Heart left ventricle (tissue), 16 donors: Measurements from ENCODE around the gene CATSPERD. TPM values are rescaled to one million over a fixed set of nuclear protein-coding genes. Genes with fewer than 3 reads are reported as not detected.

Experiments
- ATAC-seq, 4 donors: fragments of 200-7000 bp; cut with Tn5 transposase; one replicate each; pipeline ENCODE4 v1.9.1; 2020 to 2022; ENCODE audit warnings: moderate library complexity in 4 of 4, mild to moderate bottlenecking in 3 of 4, moderate number of reproducible peaks in 1 of 4
- DNase-seq, 5 donors: peaks; one replicate each; pipeline ENCODE4 v3.0.0-alpha.2; 2020
- H3K27ac ChIP-seq, 12 donors: fragments of 200-600 bp; sonication (generic) in 4 of 12; one replicate each; pipeline versions ENCODE4 v1.5.0 to v1.8.0; 2016 to 2022; ENCODE audit warnings: mild to moderate bottlenecking in 2 of 12
- H3K27me3 ChIP-seq, 9 donors: fragments of 200-600 bp; sonication (generic) in 2 of 9; one replicate each; pipeline versions ENCODE4 v1.5.1 to v1.8.0; 2016 to 2022; ENCODE audit warnings: mild to moderate bottlenecking in 3 of 9
- H3K36me3 ChIP-seq, 9 donors: fragments of 200-600 bp; sonication (generic) in 2 of 9; one replicate each; pipeline versions ENCODE4 v1.5.0 to v1.8.0; 2018 to 2022; ENCODE audit warnings: mild to moderate bottlenecking in 2 of 9
- H3K4me1 ChIP-seq, 12 donors: fragments of 200-600 bp; sonication (generic) in 4 of 12; one replicate each; pipeline versions ENCODE4 v1.5.0 to v1.8.0; 2016 to 2022; ENCODE audit warnings: mild to moderate bottlenecking in 3 of 12
- H3K4me3 ChIP-seq, 12 donors: fragments of 200-600 bp; sonication (generic) in 4 of 12; one replicate each; pipeline versions ENCODE4 v1.5.0 to v1.8.0; 2017 to 2022; ENCODE audit warnings: mild to moderate bottlenecking in 9 of 12, moderate library complexity in 4 of 12
- H3K9me3 ChIP-seq, 12 donors: fragments of 200-600 bp; sonication (generic) in 4 of 12; one replicate each; pipeline versions ENCODE4 v1.5.0 to v1.8.0; 2016 to 2022; ENCODE audit warnings: mild to moderate bottlenecking in 1 of 12
- CTCF ChIP-seq, 12 donors: fragments of 200-600 bp; sonication (generic) in 4 of 12; IDR thresholded peaks; one replicate each; pipeline versions ENCODE4 v1.5.0 to v1.8.0; 2018 to 2022; ENCODE audit warnings: antibody characterized with exemption in 12 of 12, mild to moderate bottlenecking in 5 of 12
- POLR2A ChIP-seq, 2 donors: fragments of 450-650 bp; IDR thresholded peaks; one replicate each; pipeline ENCODE4 v1.6.1; 2017; ENCODE audit warnings: antibody characterized with exemption in 2 of 2, mild to moderate bottlenecking in 2 of 2, moderate library complexity in 2 of 2
- WGBS, 4 donors: extraction: QIAGEN DNeasy Blood & Tissue Kit in 2 of 4; methylation state at CpG; one replicate each; pipeline versions ENCODE4 v1.1.5 to v1.1.7; 2013 to 2018; 5-methylcytosine and 5-hydroxymethylcytosine counted together
- intact Hi-C, 10 donors: fragments of 100-400 bp; cut with DNase I; formaldehyde crosslinking; loops; one replicate each; pipeline versions ENCODE4 v1.11.1 to v1.14.2; 2022
- polyA plus RNA-seq, 2 donors: library from polyadenylated mRNA; stranded (reverse); fragments of 200-250 nt; gene quantifications; one replicate each; pipeline ENCODE4 v1.2.3, GENCODE V29; 2013
- total RNA-seq, 9 donors: library from RNA; depleted of rRNA in 2 of 9; stranded (reverse); fragments of >200 nt in 2 of 9; fragmentation: NEBNext Ultra II Directional in 3 of 9; extraction: Animal tissue kit (Norgen Biotek cat#: 25700) in 3 of 9; gene quantifications; one replicate each; pipeline versions ENCODE4 v1.1.0 to v1.2.4, GENCODE V29; 2016 to 2023
- donor health status: ischemic (EF 13 %, LVEDD 7.1; RV severe dilation, severe dysfunction).
- donor health status: healthy with polysubstance abuse.
- donor health status: DM: no; HTN: yes; CAD: no.
- donor health status: DM: no; HTN: no; CAD: no.
- donor health status: ischemic (EF 25% LVEDD 6.9; RV normal size, moderate dysfunction).
- donor health status: ischemic (EF 25% LVEDD 5.7; RV mildly dilated, moderate dysfunction).
- donor health status: healthy.
- donor health status: DM: yes; HTN: yes; CAD: no.
- donor health status: ischemic (EF 35%, LVEDD 5.7; RV mildly dilated, moderate dysfunction).
- donor health status: nonischemic (EF 11% LVEDD 7.7; RV severe dilation, severe dysfunction).
- donor health status: DM: yes; HTN: yes; CAD: no.
- donor health status: PGD.
- donor health status: ischemic (EF 29% LVEDD 5.4; RV normal size, mild dysfunction).
- donor health status: nonischemic (EF 23%, LVEDD 6.1; RV moderate dilation, normal function).

The CATSPERD gene
- total and polyA plus RNA-seq, 11 donors = not detected

- ATAC-seq (no peak), DNase-seq (no peak)
- TF ChIP-seq POLR2A (IDR thresholded peaks at IDR 0.05) (no peak), CTCF (IDR thresholded peaks at IDR 0.05) (no peak)
- intact Hi-C loops = loop anchor here (5.0 to 10.0 kb wide), 6 partner anchors 92 to 224 kb away; partner anchors contain the start of gene RANBP3 (in 2 of the 10)
- Histone ChIP-seq H3K4me3 (no peak overlapping the region), H3K36me3 (no peaks in the 10 kb centered on the region), H3K27me3 (peaks cover 7 to 51% (median 30%) of the 10 kb centered on the region in 9 donors), H3K27ac (peak overlapping the region in 1 of 12 donors; percentile 56), H3K9me3 (no peaks in the 10 kb centered on the region), H3K4me1 (peaks cover 0 to 42% (median 11%) of the 10 kb centered on the region in 12 donors)
- WGBS, 4 donors = 78 to 89% (median 81%) methylated on average over 12 to 17 of the region's 17 CpGs
Observed at GRCh38 chr19:5800361-5801270, 80.2 kb downstream of the CATSPERD start.

GRCh38 chr19:5801796-5802619 is 81.6 kb downstream of the CATSPERD start:
- Histone ChIP-seq H3K4me1 (peaks cover 0 to 46% (median 11%) of the 10 kb centered on the region in 12 donors), H3K27me3 (peaks cover 7 to 59% (median 30%) of the 10 kb centered on the region in 9 donors), H3K27ac (no peak overlapping the region), H3K4me3 (no peak overlapping the region), H3K9me3 (no peaks in the 10 kb centered on the region), H3K36me3 (no peaks in the 10 kb centered on the region)
- intact Hi-C loops = loop anchor here (5.0 to 10.0 kb wide), 6 partner anchors 90 to 223 kb away; partner anchors contain the start of gene RANBP3 (in 2 of the 10)
- no peak for TF ChIP-seq POLR2A (IDR thresholded peaks at IDR 0.05)
- no peak for TF ChIP-seq CTCF (IDR thresholded peaks at IDR 0.05)
- 15 to 27% (median 21%) methylated on average over 13 to 33 of the region's 33 CpGs for WGBS, 4 donors
- DNase-seq = no peak
- no peak for ATAC-seq

- H3K4me3 ChIP-seq = peak overlapping the region in 9 of 12 donors; percentile 1 to 49 (median 38)
- 8 to 38% (median 9%) methylated on average over 7 to 8 of the region's 8 CpGs for WGBS, 4 donors
- ATAC-seq = no peak
- no peak for DNase-seq
- intact Hi-C loops = loop anchor here (5.0 to 10.0 kb wide), 6 partner anchors 89 to 221 kb away; partner anchors contain the start of gene RANBP3 (in 2 of the 10)
- peaks cover 7 to 59% (median 30%) of the 10 kb centered on the region in 9 donors for H3K27me3 ChIP-seq
- TF ChIP-seq POLR2A (IDR thresholded peaks at IDR 0.05) (no peak), CTCF (IDR thresholded peaks at IDR 0.05) (no peak)
- H3K9me3 ChIP-seq = no peaks in the 10 kb centered on the region
- H3K4me1 ChIP-seq = peaks cover 0 to 46% (median 11%) of the 10 kb centered on the region in 12 donors
- H3K36me3 ChIP-seq = no peaks in the 10 kb centered on the region
- H3K27ac ChIP-seq = no peak overlapping the region
Observed at GRCh38 chr19:5803441-5803751, 83.0 kb downstream of the CATSPERD start.
